HG03060 (cell line): ENCODE results near the gene RBM20.
"Not testable (repeated sequence)": the region's sequence is repeated elsewhere in the genome, so short reads cannot be mapped to it uniquely, and the experiment has no call there.

Experiments used
- ATAC-seq: cut with Tn5 transposase; IDR thresholded peaks from one replicate; pipeline ENCODE4 v1.9.1; 2021; ENCODE audit warnings: low read depth, moderate number of reproducible peaks; ENCODE audit not compliant: unreplicated experiment

The RBM20 gene

GRCh38 chr10:110700947-110701616 lies 56.9 kb downstream of the RBM20 start:
- ATAC-seq = no peak

DNA sequence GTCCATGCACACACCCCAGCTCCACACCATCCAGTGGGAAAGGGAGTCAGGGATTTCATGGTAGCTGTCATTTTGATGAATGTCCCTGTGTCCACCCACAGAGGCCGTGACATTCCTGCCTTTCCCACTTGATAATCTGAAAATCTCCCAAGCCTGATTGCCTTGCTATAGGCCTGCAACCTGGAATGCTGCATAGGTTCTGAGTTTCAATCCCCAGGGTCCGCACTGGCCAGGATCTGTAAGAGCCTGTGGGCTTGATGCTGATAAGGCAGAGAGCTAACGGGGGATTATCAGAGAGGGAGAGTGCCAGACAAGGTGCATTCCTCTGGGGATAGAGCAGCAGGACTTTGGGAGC lies 57.5 kb downstream of the RBM20 start:
- ATAC-seq = no peak

- no peak for ATAC-seq
Observed at GRCh38 chr10:110704070-110704469, 59.9 kb downstream of the RBM20 start.

GRCh38 chr10:110704906-110705476 lies 60.9 kb downstream of the RBM20 start:
- ATAC-seq = no peak

- ATAC-seq = not testable (repeated sequence)
Observed at GRCh38 chr10:110705596-110705995, 61.5 kb downstream of the RBM20 start.

- no peak for ATAC-seq
Observed at GRCh38 chr10:110706690-110707098, 62.6 kb downstream of the RBM20 start.

- no peak for ATAC-seq
Observed at GRCh38 chr10:110708776-110709443, 64.8 kb downstream of the RBM20 start.

DNA sequence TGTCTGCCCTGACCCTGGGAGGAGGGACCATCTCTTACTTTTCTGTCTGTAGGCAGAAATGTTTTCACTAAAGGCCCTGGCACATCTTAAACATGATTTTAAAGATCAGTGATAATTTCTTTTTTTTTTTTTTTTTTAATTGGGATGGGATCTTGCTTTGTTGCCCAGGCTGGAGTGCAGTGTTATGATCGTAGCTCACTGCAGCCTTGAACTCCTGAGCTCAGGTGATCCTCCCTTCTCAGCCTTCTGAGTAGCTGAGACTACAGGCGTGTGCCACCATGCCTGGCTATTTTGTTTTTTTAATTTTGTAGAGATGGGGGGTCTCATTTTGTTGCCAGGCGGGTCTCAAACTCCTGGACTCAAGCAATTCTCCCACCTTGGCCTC lies 65.3 kb downstream of the RBM20 start:
- ATAC-seq = no peak

- no peak for ATAC-seq
Observed at GRCh38 chr10:110709964-110710587, 65.9 kb downstream of the RBM20 start.

DNA sequence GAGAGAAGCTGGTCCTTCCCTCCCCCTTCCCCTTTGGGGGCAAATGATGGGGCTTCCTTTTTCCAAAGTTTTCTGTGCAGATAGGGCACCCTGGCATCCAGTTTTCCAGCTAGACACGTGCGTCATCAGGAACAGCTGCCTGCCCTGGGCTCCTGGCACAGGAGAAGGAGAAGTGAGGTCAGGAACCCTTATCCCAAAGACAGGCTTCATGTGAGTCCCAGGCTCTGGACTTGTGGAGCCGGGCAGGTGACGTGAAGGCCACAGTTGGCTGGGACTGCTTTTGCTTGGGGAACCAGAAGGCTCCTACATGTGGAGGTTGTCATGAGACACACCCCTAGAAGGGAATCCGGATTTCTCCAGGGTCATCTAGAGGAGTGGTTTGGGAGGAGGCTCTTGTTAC lies 66.5 kb downstream of the RBM20 start:
- ATAC-seq = no peak

GRCh38 chr10:110711382-110711781 lies 67.2 kb downstream of the RBM20 start:
- no peak for ATAC-seq

GRCh38 chr10:110714356-110714755 lies 70.2 kb downstream of the RBM20 start:
- no peak for ATAC-seq

GRCh38 chr10:110717781-110718589 lies 73.8 kb downstream of the RBM20 start:
- peak; percentile 47 for ATAC-seq

GRCh38 chr10:110721406-110722038 lies 77.4 kb downstream of the RBM20 start:
- ATAC-seq = no peak

GRCh38 chr10:110723224-110723891 lies 79.2 kb downstream of the RBM20 start:
- ATAC-seq = peak; percentile 68

DNA sequence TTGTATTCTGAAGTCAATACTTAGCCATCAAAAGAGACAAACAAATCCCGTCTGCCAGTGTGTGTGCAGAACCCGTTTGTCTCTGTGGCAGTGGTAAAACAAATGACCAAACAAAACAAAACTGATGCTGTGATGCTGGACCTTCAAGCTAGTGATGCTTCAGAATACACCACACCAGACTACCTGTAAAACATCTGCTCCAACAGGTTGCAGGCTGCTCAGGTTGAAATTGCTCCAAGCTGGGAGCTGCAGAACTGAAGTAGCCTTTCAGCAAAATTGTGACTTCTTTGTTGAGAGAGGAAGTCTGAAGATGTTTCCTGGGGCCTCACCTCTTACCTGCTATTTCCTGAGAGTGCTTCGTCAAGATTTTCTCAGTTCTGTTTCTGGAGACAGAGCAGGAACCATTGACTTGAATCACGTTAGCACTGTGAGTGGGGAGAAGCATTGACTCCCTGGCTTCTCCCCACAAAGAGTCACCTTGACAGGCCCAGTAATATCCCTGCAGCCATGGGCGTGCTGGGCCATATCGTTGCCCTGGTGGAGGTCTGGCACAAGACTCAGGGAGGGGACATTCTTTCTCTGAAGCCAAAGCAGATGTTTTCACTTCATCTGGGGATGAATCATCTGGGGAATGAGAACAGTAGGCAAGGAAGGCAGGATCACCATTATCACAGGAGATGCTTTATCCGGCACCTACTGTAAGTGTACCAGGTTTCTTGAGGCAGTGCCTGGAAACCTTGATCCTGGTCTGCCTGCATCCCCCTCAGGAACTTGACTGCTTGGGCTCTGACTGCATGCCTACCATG lies 80.2 kb downstream of the RBM20 start:
- no peak for ATAC-seq

DNA sequence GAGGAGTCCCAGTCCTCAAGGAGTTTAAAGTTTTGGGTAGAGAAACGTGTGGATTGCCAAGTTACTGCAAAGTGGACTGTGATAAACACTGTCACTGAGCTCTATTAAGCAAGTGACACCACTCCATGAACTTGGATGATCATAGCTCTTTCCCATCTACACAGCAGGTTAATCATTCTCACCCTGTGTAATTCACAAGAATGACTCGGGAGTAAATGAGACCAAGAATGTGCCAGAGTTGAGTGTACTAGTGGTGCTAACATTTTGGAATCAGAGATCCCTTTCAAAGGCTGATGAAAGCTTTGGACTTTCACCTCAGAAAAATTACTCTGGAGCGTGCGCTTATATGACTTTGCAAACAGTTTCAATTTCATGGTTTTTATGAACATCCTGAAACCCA lies 80.8 kb downstream of the RBM20 start:
- ATAC-seq = no peak

- no peak for ATAC-seq
Observed at GRCh38 chr10:110725801-110726630, 81.9 kb downstream of the RBM20 start.
